HG02981 (cell line): ENCODE results near the gene PRSS57.
"Not testable (repeated sequence)": the region's sequence is repeated elsewhere in the genome, so short reads cannot be mapped to it uniquely, and the experiment has no call there.

Experiments
- ATAC-seq: cut with Tn5 transposase; IDR thresholded peaks from one replicate; pipeline ENCODE4 v1.9.1; 2021; ENCODE audit warnings: mild to moderate bottlenecking, moderate library complexity; ENCODE audit not compliant: unreplicated experiment

Gene PRSS57

GRCh38 chr19:698529-698928 is 3.3 kb upstream of the PRSS57 start:
- ATAC-seq: not testable (repeated sequence)

- no peak for ATAC-seq
Measured at GRCh38 chr19:694481-695351, 536 bp downstream of the PRSS57 start.

- no peak for ATAC-seq
Measured at GRCh38 chr19:690203-690602, 5.0 kb downstream of the PRSS57 start.

GRCh38 chr19:688992-689391 is 6.3 kb downstream of the PRSS57 start:
- ATAC-seq: no peak

GRCh38 chr19:688214-688613 is 7.0 kb downstream of the PRSS57 start:
- ATAC-seq: no peak

GRCh38 chr19:687569-688166 is 7.6 kb downstream of the PRSS57 start:
- no peak for ATAC-seq

GRCh38 chr19:686589-687297 is 8.5 kb downstream of the PRSS57 start:
- no peak for ATAC-seq

GRCh38 chr19:685454-685931 is 9.8 kb downstream of the PRSS57 start:
- ATAC-seq: no peak

GRCh38 chr19:682678-683320 is 12.5 kb downstream of the PRSS57 start:
- ATAC-seq: no peak

GRCh38 chr19:681029-682019 is 13.9 kb downstream of the PRSS57 start:
- ATAC-seq: no peak

- peak; percentile 69 for ATAC-seq
Measured at GRCh38 chr19:680287-681028, 14.8 kb downstream of the PRSS57 start.

- peak; percentile 8 for ATAC-seq
Measured at GRCh38 chr19:679418-680286, 15.6 kb downstream of the PRSS57 start.

- ATAC-seq: no peak
Measured at GRCh38 chr19:678791-679388, 16.4 kb downstream of the PRSS57 start.

GRCh38 chr19:677601-678436 is 17.4 kb downstream of the PRSS57 start:
- ATAC-seq: no peak

GRCh38 chr19:677201-677600 is 18.1 kb downstream of the PRSS57 start:
- ATAC-seq: no peak

- no peak for ATAC-seq
Measured at GRCh38 chr19:676339-677105, 18.7 kb downstream of the PRSS57 start, which contains the start of gene FSTL3. TSS of gene FSTL3 (plus strand) at chr19:676392. CDS start at chr19:676424, 32 bp downstream.
